Endothelial cell of umbilical vein (primary cell): ENCODE measurements around the gene ZG16. TPM values are rescaled to one million over a fixed set of nuclear protein-coding genes. Genes with fewer than 3 reads are reported as not detected.
"Not testable (repeated sequence)": the region's sequence is repeated elsewhere in the genome, so short reads cannot be mapped to it uniquely, and the experiment has no call there.

Source experiments
- BruUV-seq: library from RNA; stranded (reverse); fragments of 400-500 nt; replicated peaks from 2 replicates; lab custom pipeline; 2021; lab: Mats Ljungman, UMichigan
- CTCF ChIA-PET: fragments of 300-600, 350-600 bp; sonication (Branson Sonifier 250); formaldehyde crosslinking; loops from one replicate; lab custom pipeline; 2021; ENCODE audit warnings: antibody characterized with exemption, inconsistent platforms; lab: Charles Lee
- POLR2A ChIA-PET: fragments of 300-600, 350-600 bp; sonication (Branson Sonifier 250); formaldehyde crosslinking; loops from one replicate; lab custom pipeline; 2021; ENCODE audit warnings: antibody characterized with exemption, inconsistent platforms; lab: Charles Lee
- DNase-seq: peaks from one replicate; pipeline ENCODE4 v3.0.0-alpha.2; 2011; ENCODE audit warnings: low read depth, low spot score
- FAIRE-seq: peaks from 2 replicates; lab custom pipeline; 2011; peaks lifted over from hg19 to GRCh38; lab: Jason Lieb, UNC
- H2AFZ ChIP-seq: 2 replicates; pipeline ENCODE4 v1.6.0; 2012; ENCODE audit warnings: low read depth, low read length, control low read depth, inconsistent platforms
- H3K27ac ChIP-seq: 2 replicates; pipeline ENCODE4 v1.5.1; 2011; ENCODE audit warnings: low read depth, mild to moderate bottlenecking, control low read depth, low read length, moderate library complexity; ENCODE audit not compliant: insufficient read depth
- H3K27me3 ChIP-seq, 2 experiments: 2 replicates each; pipeline versions ENCODE4 v1.6.0 to v1.6.1; 2011; ENCODE audit warnings: low read length in 2 of 2, mixed read lengths in 1 of 2; ENCODE audit not compliant: control insufficient read depth in 2 of 2, insufficient read depth in 2 of 2
- H3K36me3 ChIP-seq, 2 experiments: 2 replicates in 1 of 2; 3 replicates in 1 of 2; pipeline ENCODE4 v1.5.1; 2011; ENCODE audit warnings: low read length in 2 of 2, mild to moderate bottlenecking in 1 of 2, moderate library complexity in 1 of 2; ENCODE audit not compliant: control insufficient read depth in 2 of 2, insufficient read depth in 2 of 2; ENCODE audit errors: extremely low read depth in 1 of 2
- H3K4me1 ChIP-seq: 3 replicates; pipeline ENCODE4 v1.5.1; 2011; ENCODE audit warnings: mild to moderate bottlenecking, low read length; ENCODE audit not compliant: control insufficient read depth, insufficient read depth; ENCODE audit errors: extremely low read depth
- H3K4me2 ChIP-seq: 2 replicates; pipeline ENCODE4 v1.6.1; 2011; ENCODE audit warnings: low read length, control low read depth, mixed read lengths; ENCODE audit not compliant: insufficient read depth
- H3K4me3 ChIP-seq, 3 experiments: fragments of 200-600 bp in 1 of 3; sonication (generic), shearing (Covaris generic) in 1 of 3; replicated peaks in 1 of 3; 2 replicates each; pipeline ENCODE4 v1.5.1; 2011 to 2016; ENCODE audit warnings: control low read depth in 3 of 3, low read length in 3 of 3, mild to moderate bottlenecking in 2 of 3, inconsistent platforms in 1 of 3, low read depth in 1 of 3, moderate library complexity in 1 of 3; ENCODE audit not compliant: insufficient read depth in 1 of 3
- H3K79me2 ChIP-seq: 2 replicates; pipeline ENCODE4 v1.6.0; 2012; ENCODE audit warnings: low read length, inconsistent platforms; ENCODE audit not compliant: control insufficient read depth, insufficient read depth
- H3K9ac ChIP-seq: replicated peaks from 2 replicates; pipeline ENCODE3; 2011; ENCODE audit warnings: low read length, control low read depth; ENCODE audit not compliant: insufficient read depth; ENCODE audit errors: extremely low read depth
- H3K9me1 ChIP-seq: replicated peaks from 3 replicates; pipeline ENCODE4 v1.6.0; 2011; ENCODE audit warnings: mild to moderate bottlenecking, low read length; ENCODE audit not compliant: control insufficient read depth, insufficient read depth; ENCODE audit errors: extremely low read depth
- H3K9me3 ChIP-seq: replicated peaks from 2 replicates; pipeline ENCODE4 v1.5.1; 2012; ENCODE audit warnings: low read length, inconsistent platforms; ENCODE audit not compliant: control insufficient read depth, insufficient read depth
- H4K20me1 ChIP-seq: replicated peaks from 2 replicates; pipeline ENCODE3; 2011; ENCODE audit warnings: mild to moderate bottlenecking, low read length; ENCODE audit not compliant: control insufficient read depth, insufficient read depth; ENCODE audit errors: extremely low read depth
- FOS ChIP-seq: IDR thresholded peaks from 2 replicates; pipeline ENCODE4 v1.6.1; 2011; ENCODE audit warnings: mild to moderate bottlenecking, low read length, moderate library complexity, borderline replicate concordance; ENCODE audit not compliant: insufficient read depth
- MYC ChIP-seq: IDR thresholded peaks from one replicate; pipeline ENCODE4 v1.6.1; 2011; ENCODE audit warnings: mild to moderate bottlenecking, low read depth, low read length
- dilution Hi-C: fragments of 300-500 bp; cut with MboI; formaldehyde crosslinking; loops from one replicate; pipeline ENCODE4 v1.15.0; 2019; ENCODE audit warnings: low sequenced_read_pairs; ENCODE audit not compliant: extremely low pct_ligation_motif_present
- intact Hi-C: fragments of 100-400 bp; cut with micrococcal nuclease; formaldehyde crosslinking; loops from one replicate; pipeline ENCODE4 v1.10.0; 2022
- polyA plus RNA-seq, 4 experiments: library from polyadenylated mRNA; depleted of rRNA in 3 of 4; stranded (reverse) in 3 of 4; unstranded in 1 of 4; fragments of >200 nt; gene quantifications; 2 replicates each; pipeline versions ENCODE4 v1.2.1 to v1.2.3, GENCODE V29; 2011 to 2012; ENCODE audit warnings: missing spikeins in 1 of 4
- total RNA-seq: library from RNA; stranded (reverse); gene quantifications from 2 replicates; pipeline ENCODE4 v1.2.3, GENCODE V29; 2021

Gene ZG16
- total and polyA plus RNA-seq, 2 donors (not counting 3 experiments of a cell fraction or from before 2014, with no cell fraction given), result not detected

DNA sequence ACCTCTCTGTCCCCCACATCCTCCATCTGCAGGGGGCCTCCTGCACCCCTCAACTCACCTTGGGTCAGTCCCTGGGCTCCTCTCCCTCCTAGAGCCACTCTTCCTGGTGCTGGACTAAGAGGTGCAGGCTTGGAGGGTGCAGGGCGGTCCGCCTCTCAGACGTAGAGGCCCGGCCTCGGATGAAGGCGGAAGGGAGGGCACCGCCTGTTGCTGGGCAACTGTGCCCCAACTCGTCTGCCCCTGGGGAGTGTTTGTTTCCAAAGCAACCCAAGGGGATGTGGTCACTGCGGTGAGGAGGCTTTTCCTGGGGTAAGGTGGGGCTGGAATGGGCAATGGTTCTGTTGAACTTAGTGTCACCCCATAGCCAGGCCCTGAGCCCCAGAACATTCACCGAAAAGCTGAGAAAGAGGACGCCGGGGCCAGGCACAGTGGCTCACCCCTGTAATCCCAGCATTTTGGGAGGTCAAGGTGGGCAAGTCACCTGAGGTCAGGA, 32.2 kb upstream of the ZG16 start, which contains the start of gene C16orf54:
Gene C16orf54, minus strand, starts transcription at position 138 of the 493 bp plus-strand sequence. CDS start 1,039 bp downstream, outside the sequence.
- Histone ChIP-seq H3K9ac (no peak within 1 kb of the TSS), H3K79me2 (no peaks in the 10 kb centered on the region), H3K4me3 (no peak within 1 kb of the TSS), H3K27ac (no peak within 1 kb of the TSS), H3K27me3 (no peaks in the 10 kb centered on the region), H2AFZ (no peak within 1 kb of the TSS), H3K9me3 (no peaks in the 10 kb centered on the region), H4K20me1 (no peaks in the 10 kb centered on the region), H3K4me2 (no peak within 1 kb of the TSS), H3K36me3 (no peaks in the 10 kb centered on the region), H3K9me1 (no peaks in the 10 kb centered on the region), H3K4me1 (no peaks in the 10 kb centered on the region)
- DNase-seq (no peak), FAIRE-seq (no peak)
- POLR2A ChIA-PET, result no interaction called here
- CTCF ChIA-PET, result no interaction called here
- intact Hi-C loops, result no loop called here
- dilution Hi-C loops, result no loop called here
- no peak for TF ChIP-seq MYC
- TF ChIP-seq FOS, result no peak
- BruUV-seq, result no TSS peak

DNA sequence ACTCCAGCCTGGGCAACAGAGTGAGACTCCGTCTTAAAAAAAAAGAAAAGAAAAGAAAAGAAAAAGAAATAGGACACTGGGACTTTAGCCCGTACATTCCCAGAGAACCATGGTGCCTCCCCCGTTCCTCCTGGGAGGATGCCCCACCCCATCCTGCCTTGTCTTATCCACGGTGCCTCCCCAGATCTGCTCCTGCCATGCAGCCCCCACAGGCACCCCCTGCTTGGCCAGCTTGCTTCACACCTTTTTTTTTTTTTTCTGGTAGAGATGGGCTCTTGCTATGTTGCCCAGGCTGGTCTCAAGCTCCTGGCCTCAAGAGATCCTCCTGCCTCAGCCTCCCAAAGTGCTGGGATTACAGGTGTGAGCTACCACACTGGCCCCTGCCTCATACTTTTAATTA, 31.5 kb upstream of the ZG16 start:
- H3K9me1 ChIP-seq, H3K9me3 ChIP-seq, CTCF ChIA-PET, DNase-seq, H2AFZ ChIP-seq, H3K4me2 ChIP-seq, intact Hi-C loops, H3K9ac ChIP-seq, H3K4me1 ChIP-seq, POLR2A ChIA-PET, FAIRE-seq, dilution Hi-C loops, H3K27me3 ChIP-seq, H3K4me3 ChIP-seq, H3K36me3 ChIP-seq, H4K20me1 ChIP-seq, H3K27ac ChIP-seq, H3K79me2 ChIP-seq, BruUV-seq: not testable (repeated sequence)
